GDM1 (cell line): ENCODE results near the gene NDRG4.
"Not testable (repeated sequence)": the region's sequence is repeated elsewhere in the genome, so short reads cannot be mapped to it uniquely, and the experiment has no call there.

Experiments
- DNase-seq: peaks from one replicate; lab custom pipeline; 2025; lab: John Stamatoyannopoulos, UW

NDRG4 gene

DNA sequence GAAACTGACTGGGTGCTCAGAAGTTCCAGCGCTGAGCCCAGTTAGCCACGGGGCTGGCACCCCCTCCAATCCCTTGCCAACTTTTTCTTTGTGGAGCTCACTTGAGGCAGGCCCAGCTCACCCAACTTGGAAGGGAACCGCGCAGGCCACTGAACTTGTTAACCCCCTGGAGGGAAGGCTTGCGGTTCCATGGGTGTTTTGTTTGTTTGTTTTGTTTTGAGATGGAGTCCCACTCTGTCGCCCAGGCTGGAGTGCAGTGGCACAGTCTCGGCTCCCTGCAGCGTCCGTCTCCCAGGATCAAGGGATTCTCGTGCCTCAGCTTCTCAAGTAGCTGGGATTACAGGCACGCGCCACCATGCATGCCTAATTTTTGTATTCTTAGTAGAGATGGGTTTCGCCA is 34.1 kb upstream of the NDRG4 start:
- no peak for DNase-seq

DNA sequence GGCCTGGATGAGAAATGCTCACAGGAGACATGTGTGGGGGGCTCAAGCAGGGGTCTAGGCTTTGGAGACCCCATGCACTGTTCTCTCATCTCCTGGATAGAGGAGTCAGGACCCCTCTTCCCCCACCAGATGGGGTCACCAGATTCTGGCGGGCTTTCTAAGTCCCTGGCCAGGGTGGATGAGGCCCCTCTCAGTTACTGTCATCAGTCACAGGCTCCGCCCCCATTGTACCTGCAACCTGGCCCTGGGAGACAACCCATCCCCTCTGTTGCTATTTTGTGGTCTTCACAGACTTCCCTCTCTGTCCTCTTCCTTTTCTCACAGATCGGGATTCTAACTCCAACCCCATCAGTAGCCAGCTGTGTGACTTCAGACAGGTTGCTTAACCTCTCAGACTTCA is 33.5 kb upstream of the NDRG4 start:
- DNase-seq: no peak

DNA sequence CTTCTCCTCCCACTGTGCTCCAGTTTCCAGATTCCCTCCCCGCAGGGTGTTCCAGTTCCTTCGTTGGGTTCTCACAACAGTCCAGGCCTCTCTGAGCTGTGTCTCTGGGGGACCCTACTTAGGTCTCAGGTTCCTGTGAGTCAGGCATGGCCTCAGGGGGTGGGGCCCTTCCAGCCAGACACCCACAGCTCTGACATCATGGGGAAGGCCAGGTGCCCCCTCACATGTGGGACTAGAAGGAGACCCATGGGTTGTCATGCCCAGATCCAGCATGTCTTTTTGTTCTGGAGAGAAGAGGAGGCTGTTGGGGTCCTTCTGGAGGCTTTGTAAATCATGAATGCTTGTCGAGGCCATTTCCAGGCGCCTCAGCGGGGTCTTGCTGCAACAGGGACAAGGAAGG is 32.0 kb upstream of the NDRG4 start:
- DNase-seq: no peak

DNA sequence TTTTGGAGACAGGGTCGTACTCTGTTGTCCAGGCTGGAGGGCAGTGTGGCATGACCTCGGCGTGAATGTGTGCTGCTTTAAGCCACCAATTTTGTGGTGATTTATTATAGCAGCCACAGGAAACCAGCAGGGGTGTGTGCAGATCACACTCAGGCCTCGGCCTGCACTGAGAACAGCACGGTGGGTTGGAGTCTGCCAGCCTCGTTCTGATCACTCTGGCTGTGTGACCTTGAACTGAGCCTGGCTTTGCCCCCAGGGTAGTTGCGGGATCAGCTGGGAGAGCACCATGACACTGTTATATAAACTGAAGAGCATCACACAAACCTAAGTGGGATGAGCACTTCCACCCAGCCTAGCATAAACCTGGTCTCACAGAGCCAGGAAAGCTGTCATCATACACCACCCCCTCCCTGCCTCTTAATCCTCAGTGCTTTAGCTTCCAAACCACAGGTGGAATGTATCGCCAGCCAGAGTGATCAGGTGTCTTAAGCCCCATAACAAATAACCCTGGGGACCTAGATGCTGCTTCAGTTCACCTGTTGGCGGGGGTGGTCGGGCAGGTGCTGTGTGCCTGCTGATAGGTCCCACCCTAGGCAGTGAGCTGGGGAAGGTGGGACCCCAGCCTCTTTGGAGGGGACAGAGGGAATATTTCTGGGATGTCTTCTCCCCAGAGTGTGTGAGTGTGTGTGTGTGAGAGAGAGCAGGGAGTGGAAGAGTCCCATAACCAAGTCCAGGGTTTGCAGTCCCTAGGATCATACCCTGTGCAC is 28.6 kb upstream of the NDRG4 start:
- DNase-seq: no peak

DNA sequence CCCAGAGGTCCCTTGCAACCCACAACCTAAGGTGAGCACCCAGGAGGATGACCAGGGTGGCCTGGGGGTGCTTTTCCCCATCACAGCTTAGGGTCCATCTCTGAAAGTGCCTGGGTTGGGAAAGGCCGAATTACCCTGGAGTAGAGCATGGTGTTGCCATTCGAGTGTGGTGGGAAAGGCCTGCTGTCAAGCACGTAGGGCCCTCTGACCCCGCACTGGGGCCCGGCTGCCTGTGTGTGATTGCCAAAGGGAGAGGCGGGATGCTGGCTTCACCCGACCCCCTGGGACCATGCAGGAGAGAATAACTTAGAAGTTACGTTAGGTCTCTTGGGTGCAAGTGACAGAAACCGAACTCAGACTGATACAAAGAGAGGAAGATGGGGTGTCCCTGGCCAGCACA is 27.7 kb upstream of the NDRG4 start:
- DNase-seq: no peak

DNA sequence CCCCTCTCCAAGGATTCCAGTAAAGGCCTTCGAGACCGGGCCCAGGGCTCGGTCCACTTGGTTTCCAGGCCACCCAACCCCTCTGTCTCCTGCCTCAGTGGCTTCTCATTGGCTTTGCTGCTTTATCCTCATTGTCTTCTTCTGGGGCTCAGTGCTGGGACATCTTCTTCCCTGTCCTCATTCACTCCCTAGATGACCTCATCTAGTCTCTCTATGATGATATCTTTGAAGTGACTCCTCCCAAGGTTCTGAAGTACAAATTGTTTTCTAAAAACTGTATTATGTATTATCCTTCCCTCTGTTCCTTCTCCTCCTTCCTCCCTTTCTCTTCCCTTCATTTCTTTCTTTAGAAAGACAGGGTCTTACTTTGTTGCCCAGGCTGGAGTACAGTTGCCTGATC is 27.1 kb upstream of the NDRG4 start:
- DNase-seq: no peak

DNA sequence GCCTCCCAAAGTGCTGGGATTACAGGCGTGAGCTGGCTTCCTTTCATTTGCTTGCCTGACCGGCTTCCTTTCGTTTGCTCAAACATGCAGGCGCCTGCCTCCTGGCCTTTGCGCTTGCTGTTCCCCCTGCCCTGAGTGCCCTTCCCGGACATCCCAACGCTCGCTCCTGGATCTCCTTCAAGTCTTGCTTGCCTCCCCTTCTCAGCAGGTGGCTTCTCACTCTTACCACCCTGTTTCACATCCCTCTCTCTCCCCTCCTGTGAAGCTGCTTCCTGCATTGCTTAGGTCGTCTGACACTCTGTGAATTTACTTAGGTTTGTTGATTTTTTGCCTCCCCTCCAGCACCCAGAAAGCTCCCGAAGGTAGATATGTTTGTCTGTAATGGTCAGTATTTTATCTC is 25.6 kb upstream of the NDRG4 start:
- no peak for DNase-seq

DNA sequence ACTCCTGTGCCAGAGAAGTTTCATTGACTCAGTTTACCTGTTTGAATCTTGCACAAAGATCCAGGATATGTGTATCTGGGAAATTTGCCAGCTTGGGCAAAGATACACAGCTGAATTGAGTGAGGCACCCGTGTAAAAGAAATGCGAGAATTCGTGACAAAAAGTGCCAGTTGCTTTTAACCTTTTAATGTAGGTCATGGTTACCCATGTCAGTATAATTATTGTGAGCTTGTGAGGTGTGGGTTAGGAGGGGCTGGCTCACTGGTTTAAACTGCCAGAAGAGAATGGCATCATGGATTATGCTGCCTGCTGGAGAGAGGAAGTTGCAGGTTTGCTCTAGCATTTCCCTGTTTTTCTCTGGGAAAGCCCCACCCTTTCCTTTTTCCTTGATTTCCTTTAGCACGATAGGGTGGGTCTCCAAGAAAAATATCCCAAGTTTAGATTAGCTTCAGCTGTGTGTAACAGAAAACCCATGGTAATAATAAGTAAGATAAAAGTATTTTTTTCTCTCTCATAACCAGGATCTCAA is 24.8 kb upstream of the NDRG4 start:
- no peak for DNase-seq

DNA sequence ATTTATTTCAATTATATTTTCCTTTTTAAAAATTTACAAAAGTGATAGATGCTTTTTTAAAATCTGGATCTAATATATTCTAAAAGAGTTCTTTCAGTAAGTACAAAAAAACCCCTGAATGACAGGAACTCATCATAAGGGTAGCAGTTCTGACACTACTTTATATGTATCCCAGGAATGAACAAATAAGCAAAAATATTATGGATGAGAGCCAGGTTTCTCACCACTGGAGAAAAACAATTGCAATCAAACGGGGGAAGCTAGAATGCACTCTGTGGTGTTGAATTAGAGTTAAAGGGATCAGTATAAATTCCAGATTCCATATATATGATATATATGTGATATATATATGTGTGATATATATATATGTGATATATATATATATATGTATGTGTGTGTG is 23.2 kb upstream of the NDRG4 start:
- DNase-seq: no peak

DNA sequence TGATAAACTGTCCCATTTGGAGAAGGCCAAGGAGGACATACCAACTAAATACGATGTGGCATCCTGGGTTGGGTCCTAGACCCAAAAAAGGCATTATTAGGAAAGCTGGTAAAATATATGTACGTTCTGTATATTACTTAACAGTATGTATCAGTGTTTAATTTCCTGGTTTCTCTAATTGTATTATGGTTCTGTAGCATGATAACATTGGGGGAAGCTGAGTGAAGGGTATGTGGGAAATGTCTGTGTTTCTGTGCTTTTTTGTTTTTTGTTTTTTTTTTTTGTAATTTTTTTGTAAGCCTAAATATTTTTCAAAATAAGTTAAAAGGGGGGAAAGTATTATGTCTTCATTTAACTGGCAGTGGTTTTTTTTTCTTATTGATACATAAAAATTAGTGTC is 21.5 kb upstream of the NDRG4 start:
- no peak for DNase-seq

DNA sequence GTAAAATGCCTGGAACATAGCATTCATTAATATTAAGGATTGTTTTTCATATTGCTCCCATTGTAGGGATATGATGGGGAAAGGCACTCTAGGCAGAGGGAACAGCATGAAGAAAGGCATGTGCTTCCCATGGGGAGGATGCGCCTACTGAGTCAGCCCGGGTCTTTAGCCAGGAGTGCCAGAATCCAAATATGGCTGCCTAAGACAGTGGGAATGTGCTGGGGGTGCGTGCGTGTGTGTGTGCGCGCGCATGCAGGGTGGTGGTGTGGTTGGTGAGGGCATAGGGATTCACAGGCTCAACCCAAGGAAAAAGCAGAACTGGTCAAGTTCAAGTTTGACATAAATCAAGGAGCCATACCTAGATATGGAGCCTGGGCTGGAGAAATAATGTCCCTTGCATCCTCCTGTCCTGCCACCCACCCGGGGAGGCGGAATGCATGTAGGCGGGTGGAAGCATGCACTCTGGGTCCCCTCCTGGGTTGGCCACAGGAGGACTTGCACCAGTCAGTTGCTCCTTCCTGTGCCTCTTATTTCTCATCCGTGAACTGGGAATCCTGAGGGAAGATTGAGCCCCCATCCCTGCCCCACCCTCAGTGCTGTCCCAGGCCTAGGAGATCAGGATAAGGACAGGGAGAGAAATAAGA is 18.6 kb upstream of the NDRG4 start:
- DNase-seq: no peak

DNA sequence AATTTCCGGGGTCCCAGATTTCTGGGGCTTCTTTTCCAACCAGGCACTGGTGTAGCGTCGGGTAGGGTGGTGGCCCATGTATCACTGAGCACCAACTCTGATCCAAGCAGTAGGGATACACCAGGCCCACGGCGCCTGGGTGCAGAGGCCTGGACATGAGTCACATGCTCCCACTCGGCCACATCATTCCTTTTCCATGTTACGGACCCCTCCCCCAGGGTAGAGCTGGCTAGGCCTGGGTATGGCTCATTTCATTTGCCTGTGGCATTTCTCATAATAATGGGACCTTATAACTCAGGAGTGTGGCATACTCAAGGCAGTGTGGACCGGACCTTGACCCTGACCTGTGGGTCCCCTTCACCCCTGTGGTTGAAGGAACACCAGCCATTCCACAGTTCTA is 18.0 kb upstream of the NDRG4 start:
- no peak for DNase-seq

DNA sequence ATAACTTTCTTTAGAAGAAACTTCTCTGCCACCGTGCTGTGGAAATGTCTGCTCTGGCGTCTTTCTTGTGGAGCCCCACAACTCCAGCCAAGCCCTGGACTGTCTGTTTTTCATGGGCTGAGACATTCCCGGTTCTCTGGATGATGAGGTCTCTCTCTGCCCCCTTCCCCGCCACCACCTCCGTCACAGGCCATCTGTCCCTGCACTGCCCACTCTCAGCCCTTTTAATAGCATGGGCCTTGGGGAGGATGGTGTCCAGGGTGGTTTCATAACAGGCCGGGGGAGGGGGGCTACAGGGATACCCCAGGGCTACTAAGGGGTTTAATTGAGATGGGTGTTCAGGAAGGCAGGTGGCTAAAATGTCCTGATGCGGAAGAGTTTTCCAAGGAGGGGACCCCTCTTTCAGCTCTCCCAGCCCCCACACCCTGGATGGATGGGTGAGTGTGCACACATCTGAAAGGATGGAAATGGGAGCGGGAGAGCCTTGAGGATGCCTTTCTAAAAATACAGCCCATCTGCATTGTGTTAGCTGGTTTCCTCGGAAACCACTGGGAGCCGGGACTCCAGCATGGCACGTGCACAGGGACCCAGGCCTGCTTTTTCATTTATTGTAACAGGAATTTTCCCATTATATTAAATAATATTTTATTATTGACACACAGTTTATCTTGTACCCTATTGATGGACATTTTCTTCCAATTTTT is 14.6 kb upstream of the NDRG4 start:
- no peak for DNase-seq

DNA sequence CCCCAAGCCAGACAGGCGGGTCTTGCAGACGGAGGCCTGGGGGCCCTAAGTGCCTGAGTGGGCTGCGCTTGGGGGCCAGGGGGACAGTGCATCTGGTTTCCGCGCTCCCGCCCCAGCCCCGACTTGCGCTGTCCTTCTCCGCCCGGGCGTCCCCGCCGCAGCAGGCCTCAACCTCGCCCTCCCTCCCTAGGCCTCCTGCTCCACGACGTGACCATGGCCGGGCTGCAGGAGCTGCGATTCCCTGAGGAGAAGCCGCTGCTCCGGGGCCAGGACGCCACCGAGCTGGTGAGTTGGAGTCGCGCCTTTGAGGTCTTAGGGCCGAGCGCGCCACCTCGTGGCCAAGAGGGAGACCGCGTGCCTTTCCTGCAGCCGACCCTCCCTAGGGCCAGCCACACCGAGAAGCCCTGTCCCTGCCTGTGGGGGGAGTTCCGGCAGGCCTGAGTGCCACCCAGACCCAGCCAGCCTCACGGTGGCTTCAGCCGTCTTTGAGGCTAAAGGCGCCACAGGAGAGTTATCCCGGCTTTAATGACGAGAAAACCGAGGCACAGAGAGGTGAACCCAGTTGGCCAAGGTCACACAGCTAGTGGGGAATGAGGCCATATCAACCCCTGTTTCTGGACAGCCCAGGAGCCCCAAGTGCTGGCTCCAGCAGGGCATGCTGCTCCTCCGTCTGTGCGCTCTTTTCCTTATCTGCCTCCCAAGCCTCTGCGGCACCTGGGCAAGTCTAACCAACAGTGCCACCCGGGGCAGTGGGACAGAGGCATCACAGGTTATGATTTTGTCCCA is 12.2 kb upstream of the NDRG4 start:
- peak; percentile 31 for DNase-seq

DNA sequence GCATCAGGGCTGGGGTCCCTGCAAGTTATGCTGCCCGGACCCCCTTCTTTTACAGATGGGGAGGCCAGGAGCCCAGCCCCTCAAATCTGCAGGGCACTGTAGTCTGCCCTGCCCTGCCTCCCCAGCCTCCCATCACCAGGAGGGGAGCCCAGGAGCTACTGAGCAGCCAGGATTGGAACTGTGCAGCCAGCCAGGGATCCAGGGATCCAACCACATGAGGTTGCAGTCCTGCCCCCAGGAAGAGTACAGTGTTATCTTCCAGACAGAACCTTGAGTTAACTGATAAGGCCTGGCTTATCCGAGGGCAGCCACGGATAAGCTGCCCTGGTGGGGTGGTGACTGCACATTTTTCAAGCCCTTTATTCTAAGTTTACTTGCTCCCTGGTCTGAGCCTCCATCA is 11.4 kb upstream of the NDRG4 start:
- DNase-seq: no peak

DNA sequence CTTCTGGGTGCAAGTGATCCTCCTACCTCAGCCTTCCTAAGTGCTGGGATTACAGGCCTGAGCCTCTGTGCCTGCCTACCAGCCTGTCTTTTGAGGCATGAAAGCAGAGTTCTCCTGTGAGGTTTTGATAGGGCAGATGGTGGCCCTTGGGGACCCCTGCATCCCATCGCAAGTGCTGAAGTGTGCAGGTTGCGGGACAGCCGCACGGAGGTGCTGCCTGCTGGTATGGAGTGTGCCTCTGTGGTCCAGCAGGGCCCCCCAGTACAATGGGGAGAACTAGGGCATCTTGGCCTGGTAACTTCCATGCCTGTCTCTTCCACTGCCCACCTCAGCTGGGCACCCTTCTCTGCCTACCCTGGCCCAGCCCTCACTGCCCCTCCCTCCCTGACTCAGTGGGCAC is 9.9 kb upstream of the NDRG4 start:
- no peak for DNase-seq

DNA sequence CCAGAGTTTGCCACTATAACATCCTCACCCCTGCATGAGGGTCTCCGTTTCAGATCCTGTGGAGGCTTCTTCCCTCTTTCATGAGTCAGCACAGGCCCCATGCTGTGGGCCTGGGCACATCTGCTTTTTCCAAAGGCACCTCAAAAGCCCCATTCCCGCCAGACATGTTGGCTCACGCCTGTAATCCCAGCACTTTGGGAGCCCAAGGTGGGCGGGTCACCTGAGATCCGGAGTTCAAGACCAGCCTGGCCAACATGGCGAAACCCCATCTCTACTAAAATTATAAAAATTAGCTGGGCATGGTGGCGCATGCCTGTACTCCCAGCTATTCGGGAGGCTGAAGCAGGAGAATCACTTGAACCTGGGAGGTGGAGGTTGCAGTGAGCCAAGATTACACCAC is 9.4 kb upstream of the NDRG4 start:
- DNase-seq: not testable (repeated sequence)

DNA sequence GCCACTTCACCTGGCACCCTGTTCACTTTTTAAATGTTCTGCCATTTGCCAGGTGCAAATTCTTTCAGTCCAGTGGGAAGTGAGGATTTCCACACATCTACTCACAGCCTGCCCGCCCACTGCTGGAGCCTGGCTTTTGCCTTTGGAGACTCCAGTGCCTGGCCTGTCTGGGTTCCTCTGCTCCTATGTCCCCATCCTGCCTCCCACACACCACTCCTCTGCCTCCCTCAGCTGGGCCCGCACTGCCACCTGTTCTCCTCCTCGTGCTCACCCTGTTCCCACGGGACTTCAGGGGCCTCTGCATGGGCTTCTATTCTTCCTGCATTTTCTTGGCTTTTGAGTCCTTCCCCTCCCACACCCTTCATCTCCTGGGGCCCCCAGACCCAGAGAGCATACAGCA is 7.9 kb upstream of the NDRG4 start:
- no peak for DNase-seq

DNA sequence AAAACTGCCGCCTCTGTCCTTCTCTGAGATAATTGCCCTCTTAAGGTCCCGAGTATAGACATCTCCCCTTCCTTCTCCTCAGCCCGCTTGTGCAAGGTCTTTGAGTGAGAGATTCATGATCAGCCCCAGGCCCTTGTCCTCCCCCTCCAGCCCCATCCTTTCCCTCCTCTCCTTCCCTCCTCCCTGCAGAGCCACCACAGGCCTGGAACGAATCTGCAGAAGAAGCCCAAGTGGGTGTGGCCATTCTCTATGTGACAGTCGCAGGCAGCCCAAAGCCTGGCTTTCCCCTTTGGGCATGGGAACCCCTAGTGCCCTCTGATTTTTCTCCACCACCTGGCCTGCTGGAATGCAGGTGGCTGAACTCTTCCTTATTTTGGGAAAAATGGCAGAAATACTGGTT is 7.2 kb upstream of the NDRG4 start:
- DNase-seq: no peak

DNA sequence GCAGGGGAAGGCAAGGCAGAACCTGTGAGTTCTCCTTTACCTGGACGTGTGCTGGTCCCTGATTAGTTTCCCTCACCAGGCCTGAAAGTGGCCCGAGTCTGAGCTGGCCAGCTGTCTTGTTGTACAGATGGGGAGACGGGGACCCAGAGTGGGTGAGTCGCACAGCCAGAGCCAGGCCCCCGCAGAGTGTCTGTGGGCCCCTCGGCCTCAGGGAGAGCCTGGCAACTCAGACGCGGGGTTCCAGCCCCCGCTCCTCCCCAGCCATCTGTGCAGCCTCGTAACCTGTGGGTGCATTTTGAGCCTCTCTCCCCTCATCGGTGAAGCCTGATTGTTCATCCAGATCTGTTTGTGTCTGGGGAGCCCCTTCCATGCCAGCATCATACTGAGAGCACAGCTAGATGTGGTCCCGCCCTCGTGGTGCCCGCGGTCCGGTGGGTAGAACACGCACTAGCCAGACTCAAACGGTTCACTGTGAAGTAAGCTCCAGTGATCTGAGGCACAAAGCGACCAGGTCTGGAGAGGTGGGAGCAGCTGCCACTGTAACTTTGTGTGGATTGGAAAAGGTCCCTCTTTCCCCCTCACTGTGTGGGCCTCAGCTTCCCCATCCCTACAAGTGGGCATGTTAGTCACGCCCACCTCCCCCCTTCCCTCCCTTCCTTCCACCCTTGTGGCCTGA is 6.0 kb upstream of the NDRG4 start:
- DNase-seq: no peak

DNA sequence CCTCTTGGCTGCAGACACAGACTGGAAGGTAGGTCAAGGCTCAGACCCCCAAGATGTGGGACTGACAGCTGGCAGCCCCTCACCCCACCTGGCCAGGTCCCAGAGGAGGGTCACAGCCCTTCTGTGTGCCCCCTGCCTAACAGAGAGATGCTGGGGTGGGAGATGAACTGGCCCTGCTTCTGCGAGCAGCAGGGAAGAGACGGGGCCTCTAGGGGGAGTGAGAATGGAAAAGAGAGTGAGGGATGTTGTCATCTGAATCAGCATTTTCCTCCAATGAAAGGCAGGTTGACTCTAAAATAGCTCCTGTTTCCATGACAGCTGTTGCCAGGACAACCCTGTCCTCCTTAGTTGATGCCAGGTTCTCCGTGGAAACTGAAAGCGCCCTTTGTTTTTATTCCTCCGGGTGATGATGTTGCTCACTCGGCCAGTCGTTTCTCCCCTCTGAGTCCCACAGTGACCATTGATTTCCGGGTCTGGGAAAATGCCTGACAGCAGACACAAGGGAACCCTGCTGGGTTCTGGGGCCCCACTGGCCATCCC is 4.9 kb upstream of the NDRG4 start:
- DNase-seq: no peak
